WI38 (cell line): Measurements from ENCODE around the gene C4BPB.

Source experiments
- H3K4me3 ChIP-seq: 2 replicates; pipeline ENCODE4 v1.5.1; 2011; ENCODE audit warnings: low read depth, mild to moderate bottlenecking, control low read depth, low read length
- TF ChIP-seq, protein P1 (sequence below): IDR thresholded peaks from 2 replicates; pipeline ENCODE4 v1.5.1; 2012; ENCODE audit warnings: low read depth, mild to moderate bottlenecking, control low read depth, low read length

C4BPB gene

DNA sequence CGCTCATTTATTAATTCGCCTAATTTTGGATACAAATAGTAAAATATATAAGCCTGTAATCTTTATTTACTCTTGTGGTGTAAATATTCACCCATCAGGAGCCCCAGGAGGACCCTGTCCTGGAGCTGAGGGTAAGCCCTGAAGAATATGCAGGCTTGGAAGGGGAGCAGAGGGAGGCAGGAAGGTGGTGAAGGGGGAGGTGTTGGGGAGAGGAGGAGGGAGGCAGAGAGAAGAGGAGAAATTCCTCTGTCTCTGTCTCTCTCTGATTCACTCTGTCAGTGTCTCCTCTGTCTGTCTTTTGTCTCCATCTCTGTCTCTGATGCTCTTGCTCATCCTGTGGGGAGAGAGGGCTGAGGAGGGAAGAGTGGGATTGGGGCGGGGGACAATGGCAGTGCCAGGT is 2.8 kb upstream of the C4BPB start:
- H3K4me3 ChIP-seq, result no peak overlapping the region
- TF ChIP-seq, protein P1, sequence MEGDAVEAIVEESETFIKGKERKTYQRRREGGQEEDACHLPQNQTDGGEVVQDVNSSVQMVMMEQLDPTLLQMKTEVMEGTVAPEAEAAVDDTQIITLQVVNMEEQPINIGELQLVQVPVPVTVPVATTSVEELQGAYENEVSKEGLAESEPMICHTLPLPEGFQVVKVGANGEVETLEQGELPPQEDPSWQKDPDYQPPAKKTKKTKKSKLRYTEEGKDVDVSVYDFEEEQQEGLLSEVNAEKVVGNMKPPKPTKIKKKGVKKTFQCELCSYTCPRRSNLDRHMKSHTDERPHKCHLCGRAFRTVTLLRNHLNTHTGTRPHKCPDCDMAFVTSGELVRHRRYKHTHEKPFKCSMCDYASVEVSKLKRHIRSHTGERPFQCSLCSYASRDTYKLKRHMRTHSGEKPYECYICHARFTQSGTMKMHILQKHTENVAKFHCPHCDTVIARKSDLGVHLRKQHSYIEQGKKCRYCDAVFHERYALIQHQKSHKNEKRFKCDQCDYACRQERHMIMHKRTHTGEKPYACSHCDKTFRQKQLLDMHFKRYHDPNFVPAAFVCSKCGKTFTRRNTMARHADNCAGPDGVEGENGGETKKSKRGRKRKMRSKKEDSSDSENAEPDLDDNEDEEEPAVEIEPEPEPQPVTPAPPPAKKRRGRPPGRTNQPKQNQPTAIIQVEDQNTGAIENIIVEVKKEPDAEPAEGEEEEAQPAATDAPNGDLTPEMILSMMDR, result no peak

DNA sequence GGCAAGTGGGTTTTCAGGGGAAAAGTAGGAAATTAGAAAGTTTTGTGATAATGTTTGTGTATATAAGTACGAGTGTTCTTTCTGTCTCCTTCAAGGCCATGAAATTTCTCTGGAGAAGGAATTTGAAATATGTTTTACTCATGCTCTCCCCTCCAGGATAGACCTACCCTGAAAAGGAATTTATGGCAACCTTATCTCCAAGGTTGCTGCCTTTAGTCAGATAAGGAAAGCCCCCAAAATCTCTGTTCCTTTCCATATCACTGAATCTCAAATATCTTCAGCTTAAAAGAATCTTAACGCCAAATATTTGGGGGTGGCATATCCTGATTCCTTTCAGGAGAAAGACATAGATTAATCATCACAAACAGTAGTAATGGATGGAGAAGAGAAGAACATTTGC is 499 bp upstream of the C4BPB start:
- no peak overlapping the region for H3K4me3 ChIP-seq

DNA sequence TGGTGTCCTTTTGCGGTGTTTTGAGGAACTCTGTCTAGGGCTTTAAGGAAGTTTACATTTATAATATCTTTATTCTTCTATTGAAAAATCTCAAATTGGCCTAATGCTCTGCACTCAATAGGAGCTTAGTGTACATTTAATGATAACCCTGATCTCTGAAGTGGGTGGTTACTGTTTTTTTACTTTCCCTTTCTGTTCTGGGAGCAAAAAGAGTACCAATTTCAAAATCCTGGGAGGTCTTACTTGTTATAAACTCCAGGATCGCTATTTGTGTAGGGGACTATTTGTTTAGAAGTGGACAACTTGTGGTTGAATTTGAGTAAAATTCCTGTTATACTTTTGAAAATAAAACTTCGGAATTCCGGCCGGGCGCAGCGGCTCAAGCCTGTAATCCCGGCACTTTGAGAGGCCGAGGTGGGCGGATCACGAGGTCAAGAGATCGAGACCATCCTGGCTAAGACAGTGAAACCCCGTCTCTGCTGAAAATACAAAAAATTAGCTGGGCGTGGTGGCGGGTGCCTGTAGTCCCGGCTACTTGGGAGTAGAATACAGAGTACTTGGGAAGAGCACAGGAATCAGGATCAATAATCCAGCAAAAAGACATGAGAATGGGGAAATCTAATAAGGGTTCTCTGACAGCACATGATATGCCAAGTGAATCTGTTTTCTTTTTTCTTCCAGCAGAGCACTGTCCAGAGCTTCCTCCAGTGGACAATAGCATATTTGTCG is 1.1 kb downstream of the C4BPB start:
- no peak overlapping the region for H3K4me3 ChIP-seq
- TF ChIP-seq, protein P1, result no peak

More for the DNA sequence above, 499 bp upstream of the C4BPB start:
- TF ChIP-seq, protein P1, result no peak

DNA sequence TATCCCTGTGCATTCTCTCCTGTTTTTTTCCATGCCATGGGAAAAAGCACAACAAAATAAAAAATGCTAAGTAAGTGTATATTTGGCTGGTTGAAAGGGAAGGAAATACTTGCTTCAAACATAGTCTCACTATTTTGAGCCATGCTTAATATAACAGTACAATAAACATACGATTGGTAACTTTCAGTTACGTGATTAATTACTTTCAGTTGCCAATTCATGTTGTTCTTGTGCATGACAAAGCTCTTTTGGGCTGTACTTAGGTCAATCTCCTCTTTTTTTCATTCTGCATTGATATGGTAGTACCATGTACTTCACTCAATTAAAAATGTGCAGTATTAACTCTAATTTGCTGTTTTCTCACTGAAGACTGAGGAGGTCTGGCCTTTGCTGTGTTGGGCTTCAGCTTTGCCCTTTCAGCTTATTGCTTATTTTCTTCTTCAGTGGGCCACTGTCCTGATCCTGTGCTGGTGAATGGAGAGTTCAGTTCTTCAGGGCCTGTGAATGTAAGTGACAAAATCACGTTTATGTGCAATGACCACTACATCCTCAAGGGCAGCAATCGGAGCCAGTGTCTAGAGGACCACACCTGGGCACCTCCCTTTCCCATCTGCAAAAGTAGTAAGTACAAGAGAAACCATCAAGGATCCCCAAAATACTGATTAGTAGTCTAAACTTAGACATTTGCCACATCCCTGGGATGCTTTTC is 2.7 kb downstream of the C4BPB start:
- no peak overlapping the region for H3K4me3 ChIP-seq
- TF ChIP-seq, protein P1, result no peak

DNA sequence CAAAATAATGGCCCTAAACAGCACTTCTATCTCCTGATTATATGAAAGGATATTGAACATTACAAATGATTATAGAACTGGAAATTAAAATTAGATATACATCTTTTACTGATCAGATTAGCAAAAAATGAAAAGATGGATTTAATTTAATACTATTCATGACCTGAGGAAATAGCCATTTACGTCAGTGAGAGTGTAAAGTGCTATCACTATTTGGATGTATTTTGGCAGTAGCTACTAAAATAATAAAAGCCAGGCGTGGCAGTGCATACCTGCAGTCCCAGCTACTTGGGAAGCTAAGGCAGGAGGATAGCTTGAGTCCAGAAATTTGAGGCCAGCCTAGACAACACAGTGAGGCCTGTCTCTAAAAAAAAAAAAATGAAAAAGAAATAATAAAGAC is 5.3 kb downstream of the C4BPB start:
- TF ChIP-seq, protein P1, result no peak
- H3K4me3 ChIP-seq, result no peak overlapping the region

DNA sequence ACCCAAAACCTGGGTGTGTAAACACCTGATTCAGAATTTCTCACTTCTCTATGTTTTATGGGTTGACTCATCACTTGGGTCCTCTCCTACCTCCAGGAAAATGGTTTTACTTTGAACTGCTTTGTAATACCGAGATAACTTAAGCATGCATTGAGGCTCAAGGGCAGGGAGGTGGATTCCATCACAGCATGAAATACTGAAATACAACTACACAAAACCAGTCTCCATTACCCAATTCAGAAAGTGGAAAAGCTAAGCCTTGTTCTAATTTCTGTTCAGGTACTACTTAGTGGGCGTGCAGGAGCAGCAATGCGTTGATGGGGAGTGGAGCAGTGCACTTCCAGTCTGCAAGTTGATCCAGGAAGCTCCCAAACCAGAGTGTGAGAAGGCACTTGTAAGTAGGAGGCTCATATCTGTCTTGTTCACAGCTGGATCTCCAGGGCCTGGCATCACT is 9.2 kb downstream of the C4BPB start:
- no peak overlapping the region for H3K4me3 ChIP-seq
- TF ChIP-seq, protein P1, result no peak

DNA sequence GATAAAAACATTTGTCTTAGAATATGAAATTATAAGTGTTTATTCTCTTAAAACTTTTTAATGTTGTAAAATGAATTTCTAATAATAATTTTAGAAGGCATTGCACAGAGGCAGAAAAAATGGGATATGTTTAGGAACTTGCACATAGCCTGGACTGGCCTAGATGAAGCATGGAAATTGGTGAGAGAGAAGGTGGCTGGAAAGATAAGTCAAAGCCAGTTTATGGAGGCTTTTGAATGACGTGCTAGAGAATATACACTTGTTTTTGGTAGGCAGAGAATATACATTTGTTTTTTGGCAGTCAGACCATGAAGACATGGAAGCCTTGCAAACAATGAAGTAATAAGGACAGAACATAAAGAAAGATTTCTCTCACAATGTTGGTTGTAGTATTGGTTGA is 13.1 kb downstream of the C4BPB start:
- TF ChIP-seq, protein P1, result no peak
- no peak overlapping the region for H3K4me3 ChIP-seq
